Measurements from ENCODE around the gene CLDN24.

DNA sequence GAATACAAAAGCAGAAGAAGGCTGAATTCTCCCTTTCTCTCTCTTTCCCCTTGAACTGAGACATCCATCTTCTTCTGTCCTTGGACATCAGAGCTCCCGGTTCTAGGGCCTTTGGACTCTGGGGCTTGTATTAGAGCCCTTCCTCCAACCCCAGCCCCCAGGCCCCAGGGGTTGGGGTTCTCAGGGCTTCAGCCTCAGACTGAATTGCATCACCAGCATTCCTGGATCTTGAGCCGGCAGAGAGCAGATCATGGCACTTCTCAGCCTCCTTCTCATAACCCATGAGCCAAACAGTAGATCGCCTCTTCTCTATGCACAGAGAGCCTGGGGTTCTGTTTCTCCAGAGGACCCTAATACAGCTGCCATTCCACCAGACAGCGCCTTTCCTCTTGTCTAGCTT is 25.3 kb upstream of the CLDN24 start:
- TF ChIP-seq, protein P1, sequence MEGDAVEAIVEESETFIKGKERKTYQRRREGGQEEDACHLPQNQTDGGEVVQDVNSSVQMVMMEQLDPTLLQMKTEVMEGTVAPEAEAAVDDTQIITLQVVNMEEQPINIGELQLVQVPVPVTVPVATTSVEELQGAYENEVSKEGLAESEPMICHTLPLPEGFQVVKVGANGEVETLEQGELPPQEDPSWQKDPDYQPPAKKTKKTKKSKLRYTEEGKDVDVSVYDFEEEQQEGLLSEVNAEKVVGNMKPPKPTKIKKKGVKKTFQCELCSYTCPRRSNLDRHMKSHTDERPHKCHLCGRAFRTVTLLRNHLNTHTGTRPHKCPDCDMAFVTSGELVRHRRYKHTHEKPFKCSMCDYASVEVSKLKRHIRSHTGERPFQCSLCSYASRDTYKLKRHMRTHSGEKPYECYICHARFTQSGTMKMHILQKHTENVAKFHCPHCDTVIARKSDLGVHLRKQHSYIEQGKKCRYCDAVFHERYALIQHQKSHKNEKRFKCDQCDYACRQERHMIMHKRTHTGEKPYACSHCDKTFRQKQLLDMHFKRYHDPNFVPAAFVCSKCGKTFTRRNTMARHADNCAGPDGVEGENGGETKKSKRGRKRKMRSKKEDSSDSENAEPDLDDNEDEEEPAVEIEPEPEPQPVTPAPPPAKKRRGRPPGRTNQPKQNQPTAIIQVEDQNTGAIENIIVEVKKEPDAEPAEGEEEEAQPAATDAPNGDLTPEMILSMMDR (IDR thresholded peaks at IDR 0.05), result no peak
- TF ChIP-seq POLR2A (IDR thresholded peaks at IDR 0.05), result no peak

All from testis (tissue), 2 donors.